Ectodermal cell (in vitro differentiated cells): Measurements from ENCODE around the gene ZNF514.
A peak's percentile ranks its signal among the peaks of the same experiment; 100 is the strongest.

Experiments used
- H3K27ac ChIP-seq: 2 replicates; pipeline ENCODE4 v1.7.0; 2013; ENCODE audit warnings: mild to moderate bottlenecking, low read depth, low read length; ENCODE audit not compliant: insufficient read depth, poor library complexity, severe bottlenecking
- H3K27me3 ChIP-seq: 2 replicates; pipeline ENCODE4 v1.7.0; 2013; ENCODE audit warnings: mild to moderate bottlenecking, low read length; ENCODE audit not compliant: insufficient read depth, control insufficient read depth, poor library complexity, severe bottlenecking
- H3K36me3 ChIP-seq: one replicate; pipeline ENCODE4 v1.7.0; 2013; ENCODE audit warnings: low read length; ENCODE audit not compliant: control insufficient read depth, insufficient read depth
- H3K4me1 ChIP-seq: one replicate; pipeline ENCODE4 v1.7.0; 2013; ENCODE audit warnings: low read length; ENCODE audit not compliant: control insufficient read depth, insufficient read depth
- H3K4me3 ChIP-seq: 2 replicates; pipeline ENCODE4 v1.7.0; 2013; ENCODE audit warnings: low read depth, low read length, control low read depth; ENCODE audit not compliant: insufficient read depth
- H3K9me3 ChIP-seq: 2 replicates; pipeline ENCODE4 v1.7.0; 2013; ENCODE audit warnings: mild to moderate bottlenecking, low read length, moderate library complexity; ENCODE audit not compliant: control insufficient read depth
- WGBS, 2 experiments: methylation state at CpG; one replicate each; pipeline ENCODE4 v1.1.7; 2013; ENCODE audit warnings: missing lambda C conversion rate in 2 of 2; 5-methylcytosine and 5-hydroxymethylcytosine counted together

Gene ZNF514

DNA sequence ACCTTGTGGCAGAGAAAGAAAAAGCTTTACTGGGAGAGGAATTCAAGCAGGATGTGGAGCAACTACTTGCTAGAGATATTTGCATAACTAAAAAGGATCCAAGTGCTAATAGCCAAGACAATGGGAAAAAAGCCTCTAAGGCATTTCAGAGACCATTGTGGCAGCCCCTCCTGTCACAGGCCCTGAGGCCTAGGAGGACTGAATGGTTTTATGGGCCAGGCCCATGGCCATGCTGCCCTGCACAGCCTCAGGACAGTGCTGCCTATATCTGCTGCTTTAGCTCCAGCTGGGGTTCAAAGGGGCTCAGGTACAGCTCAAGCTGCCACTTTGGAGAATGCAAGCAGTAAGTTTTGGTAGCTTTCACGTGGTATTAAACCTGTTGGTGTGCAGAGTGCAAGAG, 20.9 kb downstream of the ZNF514 start:
- H3K36me3 ChIP-seq: no peaks in the 10 kb centered on the region
- peaks cover 4% of the 10 kb centered on the region for H3K9me3 ChIP-seq
- H3K27ac ChIP-seq: no peak overlapping the region
- H3K4me3 ChIP-seq: no peak overlapping the region
- no peaks in the 10 kb centered on the region for H3K4me1 ChIP-seq
- 64 to 72% methylated on average over 1 of the region's 1 CpG for WGBS, 2 experiments
- H3K27me3 ChIP-seq: no peaks in the 10 kb centered on the region

DNA sequence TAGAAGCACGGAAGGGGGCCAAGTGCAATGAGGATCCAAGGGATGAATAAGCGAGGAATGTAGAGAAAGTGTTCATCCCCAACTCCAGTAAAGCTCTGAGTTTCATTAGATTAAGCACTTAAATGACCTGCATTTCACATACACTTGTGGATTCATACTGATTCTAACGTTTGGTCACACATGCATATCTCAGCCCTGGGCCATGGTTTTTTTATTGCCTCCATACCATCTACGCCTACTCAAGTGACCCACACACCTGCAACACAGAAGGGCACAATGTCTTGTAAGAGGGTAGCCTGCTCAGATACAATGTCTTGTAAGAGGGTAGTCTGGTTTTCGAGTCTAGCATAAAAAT, 37.5 kb downstream of the ZNF514 start:
- 33% methylated on average over 5 of the region's 5 CpGs for WGBS, 2 experiments
- no peaks in the 10 kb centered on the region for H3K4me1 ChIP-seq
- H3K27me3 ChIP-seq: no peaks in the 10 kb centered on the region
- H3K9me3 ChIP-seq: no peaks in the 10 kb centered on the region
- no peak overlapping the region for H3K27ac ChIP-seq
- H3K36me3 ChIP-seq: no peaks in the 10 kb centered on the region
- H3K4me3 ChIP-seq: peak overlapping the region; percentile 95

DNA sequence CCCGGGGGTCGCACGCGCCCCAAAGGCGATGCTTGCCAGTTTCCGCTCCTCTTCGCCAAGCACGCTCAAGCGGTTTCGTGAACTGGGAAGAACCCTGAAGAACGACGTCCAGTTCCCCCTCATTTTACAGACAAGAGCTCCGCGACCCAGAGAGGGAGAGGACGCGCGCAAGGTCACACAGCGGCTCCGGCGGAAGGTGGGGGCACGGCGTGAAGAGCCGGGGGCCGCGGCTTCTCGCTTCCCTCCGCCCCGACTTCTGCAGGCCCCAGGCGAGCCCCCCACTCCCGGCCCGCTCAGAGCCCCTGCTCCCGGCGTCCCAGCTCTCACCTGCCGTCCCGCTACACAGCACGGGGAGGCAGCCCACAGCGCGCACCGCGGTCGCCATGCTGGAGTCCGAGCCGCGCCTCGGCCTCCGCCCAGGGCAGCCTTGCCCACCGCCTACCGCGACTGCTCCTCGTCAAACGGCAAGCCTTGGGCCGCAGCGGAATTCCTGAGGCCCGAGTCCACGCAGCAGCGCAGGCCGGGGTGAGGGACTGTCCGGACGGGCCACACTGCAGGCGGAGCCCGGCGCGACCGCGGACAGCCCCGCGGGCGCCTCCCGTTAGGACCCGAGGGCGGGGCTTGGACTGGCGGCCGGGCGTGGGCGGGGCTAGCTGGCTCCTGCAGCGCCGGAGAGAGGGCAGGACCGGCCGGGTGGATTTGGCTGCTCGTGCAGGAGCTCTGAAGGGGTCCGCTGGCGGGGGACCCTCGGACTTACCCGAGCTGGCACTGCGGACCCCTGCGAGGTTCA, 38.0 kb downstream of the ZNF514 start, which contains the start of gene MRPS5:
Gene MRPS5 (minus strand): TSS at position 402 of the 790 bp plus-strand sequence. CDS start 17 bp downstream, at position 385.
- no peaks in the 10 kb centered on the region for H3K4me1 ChIP-seq
- 0% methylated on average over 86 of the region's 86 CpGs for WGBS, 2 experiments
- H3K27me3 ChIP-seq: no peaks in the 10 kb centered on the region
- H3K4me3 ChIP-seq: peak within 1 kb of the TSS; percentile 95
- no peaks in the 10 kb centered on the region for H3K9me3 ChIP-seq
- H3K27ac ChIP-seq: peak within 1 kb of the TSS; percentile 82
- H3K36me3 ChIP-seq: no peaks in the 10 kb centered on the region

DNA sequence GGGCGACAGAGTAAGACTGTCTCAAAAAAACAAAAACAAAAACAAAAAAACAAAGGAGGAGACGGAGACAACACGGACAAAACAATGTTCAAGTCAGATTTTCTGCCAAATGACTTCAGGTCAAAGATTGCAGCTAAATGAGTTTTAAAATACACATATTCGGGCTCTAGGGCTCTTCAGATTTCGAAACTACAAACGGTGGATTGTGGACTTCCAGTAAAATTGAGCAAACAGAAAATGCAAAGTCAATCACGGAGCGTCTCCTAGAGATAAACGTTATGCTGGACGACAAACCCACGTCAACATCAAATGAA, 38.6 kb downstream of the ZNF514 start:
- 1 to 2% methylated on average over 11 of the region's 11 CpGs for WGBS, 2 experiments
- no peaks in the 10 kb centered on the region for H3K4me1 ChIP-seq
- peak overlapping the region; percentile 95 for H3K4me3 ChIP-seq
- no peaks in the 10 kb centered on the region for H3K27me3 ChIP-seq
- no peaks in the 10 kb centered on the region for H3K9me3 ChIP-seq
- H3K36me3 ChIP-seq: no peaks in the 10 kb centered on the region
- no peak overlapping the region for H3K27ac ChIP-seq

DNA sequence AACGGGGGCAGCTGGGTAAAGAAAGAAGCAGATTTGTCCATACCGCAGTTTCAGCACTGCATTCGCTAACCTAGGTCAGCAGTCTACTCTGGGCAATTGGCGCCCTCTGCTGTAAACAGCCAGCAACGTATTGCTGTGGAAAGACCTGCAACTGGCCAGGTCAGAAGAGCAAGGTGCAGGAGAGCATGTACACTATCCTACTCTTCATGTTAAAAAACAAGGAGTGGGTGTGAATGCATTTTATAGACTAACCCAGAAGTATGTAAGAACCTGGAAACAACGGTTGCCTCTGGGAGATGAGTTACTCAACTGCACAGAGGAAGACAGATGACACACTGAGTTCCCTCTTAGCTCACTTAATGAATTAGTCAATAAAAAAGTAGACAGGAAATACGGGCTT, 44.2 kb downstream of the ZNF514 start:
- H3K4me1 ChIP-seq: no peaks in the 10 kb centered on the region
- 40 to 46% methylated on average over 7 of the region's 7 CpGs for WGBS, 2 experiments
- no peak overlapping the region for H3K4me3 ChIP-seq
- no peaks in the 10 kb centered on the region for H3K9me3 ChIP-seq
- H3K36me3 ChIP-seq: peaks cover 5% of the 10 kb centered on the region
- no peak overlapping the region for H3K27ac ChIP-seq
- no peaks in the 10 kb centered on the region for H3K27me3 ChIP-seq

DNA sequence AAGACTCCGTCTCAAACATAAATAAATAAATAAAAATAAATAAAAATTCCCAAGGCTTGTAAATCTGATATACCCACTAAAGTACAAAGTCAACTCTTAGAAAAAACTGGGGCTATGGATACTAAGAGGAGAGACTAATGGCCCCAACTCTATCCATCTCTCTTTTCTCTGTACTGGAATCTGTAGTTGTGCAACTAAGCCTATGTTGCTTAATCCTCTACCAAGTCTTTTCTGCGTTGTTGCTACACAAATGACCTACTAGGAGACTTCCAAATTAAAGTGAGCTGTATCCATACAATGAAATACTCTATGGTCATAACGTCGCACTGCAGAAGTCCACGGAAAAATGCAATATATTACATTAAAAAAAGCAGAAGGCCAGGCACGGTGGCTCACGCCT, 46.2 kb downstream of the ZNF514 start:
- 92 to 93% methylated on average over 6 to 7 of the region's 7 CpGs for WGBS, 2 experiments
- H3K27ac ChIP-seq: no peak overlapping the region
- H3K27me3 ChIP-seq: no peaks in the 10 kb centered on the region
- H3K4me1 ChIP-seq: no peaks in the 10 kb centered on the region
- H3K9me3 ChIP-seq: no peaks in the 10 kb centered on the region
- H3K4me3 ChIP-seq: no peak overlapping the region
- H3K36me3 ChIP-seq: peaks cover 9% of the 10 kb centered on the region

DNA sequence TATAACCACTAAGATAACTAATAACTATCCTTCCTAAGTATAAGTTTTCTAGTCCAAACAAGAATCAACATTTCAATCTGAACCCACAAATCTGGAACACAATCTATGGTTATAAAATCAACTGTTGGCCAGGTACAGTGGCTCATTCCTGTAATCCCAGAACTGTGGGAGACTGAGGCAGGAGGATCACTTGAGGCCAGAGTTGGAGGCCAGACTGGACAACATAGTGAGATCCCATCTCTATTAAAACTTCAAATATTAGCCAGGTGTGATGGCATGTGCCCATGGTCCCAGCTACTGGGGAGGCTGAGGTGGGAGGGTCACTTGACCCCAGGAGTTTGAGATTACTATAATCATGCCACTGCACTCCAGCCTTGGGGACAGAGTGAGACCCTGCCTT, 49.3 kb downstream of the ZNF514 start:
- H3K9me3 ChIP-seq: no peaks in the 10 kb centered on the region
- no peaks in the 10 kb centered on the region for H3K27me3 ChIP-seq
- H3K36me3 ChIP-seq: peaks cover 37% of the 10 kb centered on the region
- H3K27ac ChIP-seq: no peak overlapping the region
- H3K4me1 ChIP-seq: no peaks in the 10 kb centered on the region
- no peak overlapping the region for H3K4me3 ChIP-seq

DNA sequence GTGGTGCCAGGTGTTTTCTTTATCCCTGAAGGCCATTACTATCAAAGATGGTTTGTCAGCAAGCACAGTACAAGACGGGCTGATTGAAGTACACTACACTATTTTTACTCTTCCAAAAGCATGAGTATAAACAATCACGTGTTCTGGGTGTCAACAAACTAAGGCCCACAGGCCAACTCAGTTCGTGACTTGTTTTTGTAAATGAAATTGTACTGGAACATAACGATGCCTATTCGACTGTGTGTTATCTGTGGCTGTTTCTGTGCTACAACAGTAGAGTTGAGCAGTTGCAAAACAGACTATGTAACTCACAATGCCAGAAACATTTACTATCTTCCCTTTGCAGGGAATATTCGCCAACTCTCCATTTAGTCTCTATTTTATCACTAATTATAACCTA, 50.4 kb downstream of the ZNF514 start:
- no peak overlapping the region for H3K4me3 ChIP-seq
- no peaks in the 10 kb centered on the region for H3K27me3 ChIP-seq
- H3K4me1 ChIP-seq: no peaks in the 10 kb centered on the region
- H3K9me3 ChIP-seq: no peaks in the 10 kb centered on the region
- 95% methylated on average over 6 of the region's 6 CpGs for WGBS, 2 experiments
- H3K27ac ChIP-seq: no peak overlapping the region
- H3K36me3 ChIP-seq: peaks cover 48% of the 10 kb centered on the region

DNA sequence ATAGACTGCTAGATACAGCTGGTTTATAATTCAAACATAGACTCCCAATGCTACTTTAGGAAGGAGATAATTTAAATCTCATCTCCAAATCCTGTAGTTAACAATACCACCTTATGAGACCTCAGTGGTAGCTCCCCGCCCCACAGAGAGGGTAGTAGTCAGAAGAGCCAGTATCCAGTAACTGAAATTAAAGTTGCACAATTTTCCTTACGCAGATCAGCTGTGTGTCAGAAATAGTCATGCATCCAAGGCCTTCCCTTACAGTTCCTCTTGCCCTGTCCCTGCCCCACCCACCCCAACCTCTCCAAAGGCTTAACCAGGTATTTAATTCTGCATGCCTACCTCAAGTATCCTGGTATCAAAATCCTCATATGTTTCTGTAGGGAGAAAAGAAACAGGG, 53.6 kb downstream of the ZNF514 start:
- Histone ChIP-seq H3K9me3 (no peaks in the 10 kb centered on the region), H3K27me3 (no peaks in the 10 kb centered on the region), H3K36me3 (peaks cover 59% of the 10 kb centered on the region), H3K27ac (no peak overlapping the region), H3K4me3 (no peak overlapping the region), H3K4me1 (no peaks in the 10 kb centered on the region)
- WGBS, 2 experiments: 94 to 96% methylated on average over 2 of the region's 2 CpGs

DNA sequence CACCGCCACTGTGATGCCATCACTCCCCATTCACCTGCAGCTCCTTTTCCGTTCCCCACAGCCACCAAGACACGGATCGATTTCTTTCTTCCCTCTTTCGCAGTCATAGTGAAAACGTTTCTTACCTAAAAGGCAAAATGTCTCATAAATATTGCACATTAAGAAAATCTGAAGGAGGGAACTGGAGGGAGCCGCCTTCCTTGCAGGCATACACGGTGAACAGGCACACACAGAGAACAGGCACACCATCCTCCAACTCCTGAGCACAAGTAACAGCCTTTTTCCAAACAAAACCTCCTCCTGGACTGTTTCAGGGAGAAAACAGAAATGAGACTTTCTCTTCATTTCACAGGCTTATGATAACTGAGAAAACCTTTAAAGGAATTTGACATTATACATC, 55.0 kb downstream of the ZNF514 start:
- Histone ChIP-seq H3K27me3 (no peaks in the 10 kb centered on the region), H3K4me3 (no peak overlapping the region), H3K4me1 (no peaks in the 10 kb centered on the region), H3K36me3 (peaks cover 59% of the 10 kb centered on the region), H3K27ac (no peak overlapping the region), H3K9me3 (no peaks in the 10 kb centered on the region)
- WGBS, 2 experiments: 93 to 97% methylated on average over 8 of the region's 8 CpGs

DNA sequence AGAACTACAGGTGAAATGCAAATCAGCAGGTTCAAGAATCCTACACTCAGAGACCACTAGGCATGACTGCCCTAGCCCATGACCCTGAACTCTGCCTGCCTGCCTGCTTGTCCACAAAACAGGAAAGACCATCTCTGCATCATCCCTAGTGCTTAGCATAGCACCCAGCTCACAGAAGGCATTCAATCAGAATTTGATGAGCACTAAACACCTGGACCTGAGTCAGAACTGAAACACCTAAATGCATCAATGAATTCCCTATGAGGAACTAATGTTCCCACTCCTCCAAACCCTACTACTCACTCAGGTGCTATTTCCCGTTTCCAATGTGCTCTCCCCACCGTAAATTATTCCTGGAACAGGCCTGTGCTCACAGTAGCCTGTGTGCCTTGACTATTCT, 59.7 kb downstream of the ZNF514 start:
- 92 to 93% methylated on average over 2 of the region's 2 CpGs for WGBS, 2 experiments
- Histone ChIP-seq H3K27me3 (no peaks in the 10 kb centered on the region), H3K4me3 (no peak overlapping the region), H3K4me1 (no peaks in the 10 kb centered on the region), H3K9me3 (no peaks in the 10 kb centered on the region), H3K36me3 (peaks cover 26% of the 10 kb centered on the region), H3K27ac (no peak overlapping the region)
